HepG2 (cell line): ENCODE data around the gene RAB39B. TPM values are rescaled to one million over a fixed set of nuclear protein-coding genes. Genes with fewer than 3 reads are reported as not detected.
A peak's percentile ranks its signal among the peaks of the same experiment; 100 is the strongest.

ENCODE experiments used
- AHR ChIP-seq: IDR thresholded peaks from 2 replicates; pipeline ENCODE4 v1.6.1; 2018; ENCODE audit warnings: missing genetic modification reagents, missing compliant biosample characterization
- ATRX ChIP-seq: sonication (generic); formaldehyde crosslinking; IDR thresholded peaks from 2 replicates; pipeline ENCODE4 v1.4.0; 2020; ENCODE audit warnings: missing genetic modification reagents, borderline replicate concordance
- DRAP1 ChIP-seq: IDR thresholded peaks from 2 replicates; pipeline ENCODE4 v1.6.1; 2016; ENCODE audit warnings: missing genetic modification reagents, missing compliant biosample characterization
- GABPB1 ChIP-seq: IDR thresholded peaks from 2 replicates; pipeline ENCODE4 v1.6.1; 2016; ENCODE audit warnings: mild to moderate bottlenecking, missing genetic modification reagents, moderate library complexity, missing compliant biosample characterization
- HNRNPUL1 ChIP-seq: fragments of 200-400 bp; formaldehyde crosslinking; IDR thresholded peaks from 2 replicates; pipeline ENCODE4 v1.6.1; 2017; ENCODE audit warnings: low read depth, mild to moderate bottlenecking, low read length, moderate library complexity
- KLF6 ChIP-seq: IDR thresholded peaks from 2 replicates; pipeline ENCODE4 v1.8.0; 2016; ENCODE audit warnings: missing biosample characterization, missing genetic modification reagents
- POLR2A ChIP-seq, 2 experiments: IDR thresholded peaks; 2 replicates each; pipeline ENCODE4 v1.6.1; 2011; ENCODE audit warnings: low read depth in 2 of 2, low read length in 2 of 2, mild to moderate bottlenecking in 1 of 2, moderate library complexity in 1 of 2; ENCODE audit not compliant: insufficient read depth in 1 of 2
- POLR2AphosphoS5 ChIP-seq: IDR thresholded peaks from 2 replicates; pipeline ENCODE4 v1.6.1; 2012; ENCODE audit warnings: low read depth, low read length
- RBAK ChIP-seq: sonication (generic); formaldehyde crosslinking; IDR thresholded peaks from 2 replicates; pipeline ENCODE4 v1.5.1; 2020; ENCODE audit warnings: mild to moderate bottlenecking, missing genetic modification reagents
- SOX6 ChIP-seq, 2 experiments: fragments of 450-650 bp in 1 of 2; sonication (generic) in 1 of 2; formaldehyde crosslinking in 1 of 2; IDR thresholded peaks; 2 replicates each; pipeline versions ENCODE4 v1.4.0 to v1.6.1; 2017 to 2020; ENCODE audit warnings: antibody characterized with exemption in 1 of 2, mild to moderate bottlenecking in 1 of 2, missing genetic modification reagents in 1 of 2
- SP1 ChIP-seq, 2 experiments: fragments of 450-650 bp in 1 of 2; sonication (generic) in 1 of 2; formaldehyde crosslinking in 1 of 2; IDR thresholded peaks; 2 replicates each; pipeline versions ENCODE4 v1.4.0 to v1.6.1; 2016 to 2020; ENCODE audit warnings: missing genetic modification reagents in 1 of 2
- TAF1 ChIP-seq: sonication (generic); formaldehyde crosslinking; IDR thresholded peaks from 2 replicates; pipeline ENCODE4 v1.4.0; 2020; ENCODE audit warnings: missing genetic modification reagents
- TCF12 ChIP-seq, 2 experiments: fragments of 450-650 bp in 1 of 2; sonication (generic) in 1 of 2; formaldehyde crosslinking in 1 of 2; IDR thresholded peaks; 2 replicates each; pipeline versions ENCODE4 v1.6.1 to v1.8.0; 2017 to 2022; ENCODE audit warnings: antibody characterized with exemption in 1 of 2, mild to moderate bottlenecking in 1 of 2, missing genetic modification reagents in 1 of 2, moderate library complexity in 1 of 2
- TFE3 ChIP-seq: IDR thresholded peaks from 2 replicates; pipeline ENCODE4 v1.6.1; 2016
- THYN1 ChIP-seq: sonication (generic); formaldehyde crosslinking; IDR thresholded peaks from 2 replicates; pipeline ENCODE4 v1.8.1; 2023; ENCODE audit warnings: low read depth, mild to moderate bottlenecking, moderate library complexity, missing genetic modification reagents, borderline replicate concordance
- ZNF230 ChIP-seq: sonication (generic); formaldehyde crosslinking; IDR thresholded peaks from 2 replicates; pipeline ENCODE4 v1.4.0; 2020; ENCODE audit warnings: mild to moderate bottlenecking, missing genetic modification reagents
- polyA plus RNA-seq, 8 experiments: library from polyadenylated mRNA; depleted of rRNA in 3 of 8; stranded (reverse) in 7 of 8; unstranded in 1 of 8; fragments of >200 nt; fragmentation: Illumina TruSeq in 4 of 8; extraction: Trizol in 4 of 8; gene quantifications; 2 replicates each; pipeline versions ENCODE4 v1.2.1 to v1.2.3, GENCODE V29; 2011 to 2016; ENCODE audit warnings: low read depth in 4 of 8, missing spikeins in 1 of 8, mixed read lengths in 1 of 8; ENCODE audit not compliant: insufficient read depth in 1 of 8
- total RNA-seq, 5 experiments: library from RNA; depleted of rRNA; stranded (reverse); fragments of >200 nt; fragmentation: Illumina TruSeq; extraction: Trizol; gene quantifications; 2 replicates each; pipeline ENCODE4 v1.2.3, GENCODE V29; 2016; ENCODE audit warnings: low read depth in 1 of 5
- TF ChIP-seq, protein P1 (sequence below): sonication (generic); formaldehyde crosslinking; IDR thresholded peaks from 2 replicates; pipeline ENCODE4 v1.4.0; 2020; ENCODE audit warnings: missing genetic modification reagents

Gene RAB39B
- total and polyA plus RNA-seq, 2 of the 13 experiments (the other 11 are each of a cell fraction or from before 2014, with no cell fraction given), result 0.05 to 0.07 TPM

DNA sequence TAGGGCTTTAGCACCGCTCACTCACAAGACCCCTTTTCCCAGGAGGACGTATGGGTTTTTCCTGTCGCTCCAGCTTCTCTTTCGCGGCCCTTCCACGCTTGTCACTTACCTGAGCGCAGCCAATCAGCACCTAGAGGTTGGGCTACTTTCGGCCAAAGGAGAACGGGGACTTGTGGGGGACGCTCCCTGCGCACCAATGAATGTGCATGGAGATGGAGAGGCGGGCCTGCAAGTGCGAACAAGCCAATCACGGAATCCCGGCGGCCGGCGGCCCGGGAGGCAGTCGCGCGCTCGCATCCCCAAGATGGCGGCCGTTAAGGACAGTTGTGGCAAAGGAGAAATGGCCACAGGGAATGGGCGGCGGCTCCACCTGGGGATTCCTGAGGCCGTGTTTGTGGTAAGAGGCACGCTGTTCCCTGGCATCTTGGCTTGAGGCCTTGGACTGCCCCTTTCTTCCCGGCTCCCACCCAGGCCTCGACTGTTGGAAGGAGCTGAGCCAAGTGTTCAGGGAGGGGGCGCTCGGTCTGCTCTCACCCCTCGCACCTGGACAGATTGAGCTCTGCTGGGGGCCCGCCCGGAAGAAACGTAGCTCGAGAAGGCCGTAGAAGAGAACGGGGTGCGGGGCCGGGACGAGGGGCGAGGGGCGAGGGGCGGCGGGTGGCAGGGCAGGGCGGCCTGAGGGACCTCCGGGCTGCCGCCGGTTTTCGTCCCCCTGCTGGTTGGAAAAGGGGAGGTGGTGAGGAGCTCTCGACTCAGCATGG is 47.9 kb downstream of the RAB39B start, which contains the start of gene VBP1 (continued):
- TF ChIP-seq TCF12 (IDR thresholded peaks at IDR 0.05), result no peak
- no peak for TF ChIP-seq TCF12 (CRISPR knock-in tag; IDR thresholded peaks at IDR 0.05)
- peak; percentile 70 for TF ChIP-seq POLR2A (IDR thresholded peaks at IDR 0.05; ENCODE audit: insufficient read depth in 1 of 2, low read depth in 2 of 2, low read length in 2 of 2)
- TF ChIP-seq DRAP1 (CRISPR knock-in tag), result peak; percentile 62
- peak; percentile 58 for TF ChIP-seq POLR2AphosphoS5
- TF ChIP-seq GABPB1 (CRISPR knock-in tag), result peak; percentile 29; the same call in 1 of the 2 replicates
- TF ChIP-seq RBAK, result no peak
- TF ChIP-seq SP1 (IDR thresholded peaks at IDR 0.05), result no peak
- peak; percentile 34; the same call in 1 of the 2 replicates for TF ChIP-seq SP1 (CRISPR knock-in tag; IDR thresholded peaks at IDR 0.05)
- no peak for TF ChIP-seq KLF6 (CRISPR knock-in tag)
- no peak for TF ChIP-seq SOX6 (IDR thresholded peaks at IDR 0.05)
- TF ChIP-seq SOX6 (CRISPR knock-in tag; IDR thresholded peaks at IDR 0.05), result no peak
- TF ChIP-seq ATRX (CRISPR knock-in tag), result no peak
- TF ChIP-seq, protein P1, sequence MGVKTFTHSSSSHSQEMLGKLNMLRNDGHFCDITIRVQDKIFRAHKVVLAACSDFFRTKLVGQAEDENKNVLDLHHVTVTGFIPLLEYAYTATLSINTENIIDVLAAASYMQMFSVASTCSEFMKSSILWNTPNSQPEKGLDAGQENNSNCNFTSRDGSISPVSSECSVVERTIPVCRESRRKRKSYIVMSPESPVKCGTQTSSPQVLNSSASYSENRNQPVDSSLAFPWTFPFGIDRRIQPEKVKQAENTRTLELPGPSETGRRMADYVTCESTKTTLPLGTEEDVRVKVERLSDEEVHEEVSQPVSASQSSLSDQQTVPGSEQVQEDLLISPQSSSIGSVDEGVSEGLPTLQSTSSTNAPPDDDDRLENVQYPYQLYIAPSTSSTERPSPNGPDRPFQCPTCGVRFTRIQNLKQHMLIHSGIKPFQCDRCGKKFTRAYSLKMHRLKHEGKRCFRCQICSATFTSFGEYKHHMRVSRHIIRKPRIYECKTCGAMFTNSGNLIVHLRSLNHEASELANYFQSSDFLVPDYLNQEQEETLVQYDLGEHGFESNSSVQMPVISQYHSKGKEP (CRISPR knock-in tag), result no peak
- TF ChIP-seq THYN1 (CRISPR knock-in tag), result no peak
- no peak for TF ChIP-seq HNRNPUL1
- peak; percentile 72; the same call in 1 of the 2 replicates for TF ChIP-seq TAF1 (CRISPR knock-in tag)
- TF ChIP-seq AHR (CRISPR knock-in tag), result no peak
- no peak for TF ChIP-seq ZNF230 (CRISPR knock-in tag)
- TF ChIP-seq TFE3 (CRISPR knock-in tag), result no peak
- TF ChIP-seq, all 625 proteins: peak for 54
